ENCODE data around the gene ABTB2. TPM values are rescaled to one million over a fixed set of nuclear protein-coding genes. Genes with fewer than 3 reads are reported as not detected.
A peak's percentile ranks its signal among the peaks of the same experiment; 100 is the strongest.

The ABTB2 gene
- total RNA-seq, 4 donors from 2014 or later: 2.9 to 8.2 (median 6.6) TPM

DNA sequence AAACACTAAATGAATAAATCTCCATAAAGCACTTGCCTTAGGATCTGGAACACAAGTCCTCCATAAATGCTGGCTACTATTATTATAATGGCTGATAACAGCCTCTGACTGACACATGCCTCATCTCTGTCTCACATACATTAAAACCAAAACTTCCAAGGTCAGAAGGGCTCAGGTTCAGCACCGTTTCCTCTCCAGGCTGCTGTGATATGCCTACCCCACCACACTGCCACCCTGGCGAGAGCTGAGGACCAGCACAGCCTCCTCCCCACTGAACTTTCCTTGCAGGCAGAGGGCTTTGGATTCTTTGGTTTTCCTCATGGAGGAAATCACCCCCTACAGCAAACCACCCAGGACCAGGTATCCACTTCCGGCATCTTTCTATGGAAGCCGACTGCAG lies 112.8 kb downstream of the ABTB2 start:
- Histone ChIP-seq H3K36me3 (no peaks in the 10 kb centered on the region), H3K27ac (no peak overlapping the region), H3K9me3 (no peaks in the 10 kb centered on the region), H3K4me3 (no peak overlapping the region), H3K27me3 (no peaks in the 10 kb centered on the region), H3K4me1 (no peaks in the 10 kb centered on the region)
- TF ChIP-seq, protein P1, sequence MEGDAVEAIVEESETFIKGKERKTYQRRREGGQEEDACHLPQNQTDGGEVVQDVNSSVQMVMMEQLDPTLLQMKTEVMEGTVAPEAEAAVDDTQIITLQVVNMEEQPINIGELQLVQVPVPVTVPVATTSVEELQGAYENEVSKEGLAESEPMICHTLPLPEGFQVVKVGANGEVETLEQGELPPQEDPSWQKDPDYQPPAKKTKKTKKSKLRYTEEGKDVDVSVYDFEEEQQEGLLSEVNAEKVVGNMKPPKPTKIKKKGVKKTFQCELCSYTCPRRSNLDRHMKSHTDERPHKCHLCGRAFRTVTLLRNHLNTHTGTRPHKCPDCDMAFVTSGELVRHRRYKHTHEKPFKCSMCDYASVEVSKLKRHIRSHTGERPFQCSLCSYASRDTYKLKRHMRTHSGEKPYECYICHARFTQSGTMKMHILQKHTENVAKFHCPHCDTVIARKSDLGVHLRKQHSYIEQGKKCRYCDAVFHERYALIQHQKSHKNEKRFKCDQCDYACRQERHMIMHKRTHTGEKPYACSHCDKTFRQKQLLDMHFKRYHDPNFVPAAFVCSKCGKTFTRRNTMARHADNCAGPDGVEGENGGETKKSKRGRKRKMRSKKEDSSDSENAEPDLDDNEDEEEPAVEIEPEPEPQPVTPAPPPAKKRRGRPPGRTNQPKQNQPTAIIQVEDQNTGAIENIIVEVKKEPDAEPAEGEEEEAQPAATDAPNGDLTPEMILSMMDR (IDR thresholded peaks at IDR 0.05): no peak
- TF ChIP-seq POLR2A (IDR thresholded peaks at IDR 0.05): no peak
- intact Hi-C loops (cut with DNase I; ENCODE audit: low total_unique reads): no loop called here
- no peak for DNase-seq

DNA sequence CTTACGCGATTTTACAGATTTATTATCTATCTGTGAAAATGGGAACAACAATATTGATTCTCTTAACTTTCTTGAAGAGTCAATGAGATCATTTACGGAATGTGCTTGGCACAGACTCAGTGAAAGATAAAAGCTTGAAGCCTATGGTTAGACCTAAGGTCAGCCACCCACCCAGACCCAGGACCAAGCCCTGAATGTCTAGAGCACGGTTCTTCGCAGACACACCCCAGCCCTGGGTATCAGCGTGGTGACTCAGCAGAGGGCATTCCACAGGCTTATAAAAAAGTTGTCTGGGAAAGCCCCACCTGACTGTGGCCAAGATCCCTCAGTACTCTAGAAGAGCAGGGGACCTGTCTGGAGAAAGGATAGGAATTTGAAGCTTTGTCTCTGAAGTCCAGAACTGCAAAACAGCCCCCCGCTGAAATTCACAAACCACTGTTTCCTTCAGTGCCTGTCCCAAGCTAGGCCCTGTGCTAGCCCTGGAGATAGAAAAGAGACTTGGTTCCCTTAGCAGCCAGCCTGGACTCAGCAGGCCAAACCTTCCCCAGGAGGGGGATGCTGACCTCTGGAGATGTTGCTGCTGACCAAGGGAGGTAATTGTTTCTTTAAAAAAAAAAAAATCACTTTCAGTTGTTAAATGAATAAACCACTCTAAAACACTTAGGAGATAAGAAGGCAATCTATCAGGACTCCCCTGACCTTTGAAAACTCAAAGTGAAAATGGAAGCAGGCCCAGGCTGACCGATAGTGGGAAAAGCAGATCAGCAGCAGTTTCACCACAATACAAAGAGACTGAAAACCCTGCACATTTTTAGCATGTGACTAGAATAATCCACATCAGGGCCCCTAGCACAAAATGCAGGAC lies 114.0 kb downstream of the ABTB2 start:
- intact Hi-C loops (cut with DNase I; ENCODE audit: low total_unique reads): no loop called here
- H3K27ac ChIP-seq: peak overlapping the region; percentile 8 to 23

DNA sequence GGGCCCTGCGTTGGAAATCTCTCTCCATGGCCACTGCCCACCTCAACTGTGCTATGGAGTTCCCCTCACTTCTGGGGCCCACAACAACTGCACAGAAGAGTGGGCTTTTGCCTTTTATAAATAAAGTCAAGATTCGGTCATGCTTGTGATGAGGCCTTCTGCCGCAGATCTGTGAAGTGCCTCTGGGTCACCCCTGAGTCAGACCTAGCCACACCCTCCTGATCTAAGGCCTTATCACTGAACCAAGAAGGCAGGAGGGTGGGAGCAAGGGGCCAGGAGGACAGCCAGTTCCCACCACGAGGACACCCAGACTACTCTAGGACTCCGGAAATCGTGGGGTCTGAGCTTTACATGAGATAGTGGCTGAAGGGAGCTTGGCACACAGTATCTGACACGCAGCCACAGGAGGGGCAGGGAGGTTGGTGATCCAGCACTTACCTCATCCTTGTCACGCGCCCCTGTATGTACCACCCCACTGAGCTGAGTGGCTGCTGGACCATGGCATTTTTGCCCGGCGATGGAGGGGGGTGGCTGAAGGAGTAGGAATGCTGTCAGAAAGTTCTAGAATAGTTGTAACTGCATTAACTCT lies 115.7 kb downstream of the ABTB2 start:
- Histone ChIP-seq H3K4me1 (no peaks in the 10 kb centered on the region), H3K9me3 (no peaks in the 10 kb centered on the region), H3K27me3 (no peaks in the 10 kb centered on the region), H3K4me3 (no peak overlapping the region), H3K36me3 (no peaks in the 10 kb centered on the region), H3K27ac (no peak overlapping the region)
- no peak for DNase-seq
- no peak for TF ChIP-seq POLR2A (IDR thresholded peaks at IDR 0.05)
- TF ChIP-seq, protein P1 (IDR thresholded peaks at IDR 0.05): no peak
- intact Hi-C loops (cut with DNase I; ENCODE audit: low total_unique reads): no loop called here

More for the DNA sequence above, 114.0 kb downstream of the ABTB2 start:
- Histone ChIP-seq H3K27me3 (no peaks in the 10 kb centered on the region), H3K9me3 (no peaks in the 10 kb centered on the region), H3K4me3 (no peak overlapping the region), H3K36me3 (no peaks in the 10 kb centered on the region), H3K4me1 (no peaks in the 10 kb centered on the region)
- DNase-seq: no peak
- TF ChIP-seq, protein P1 (IDR thresholded peaks at IDR 0.05): no peak
- TF ChIP-seq POLR2A (IDR thresholded peaks at IDR 0.05): no peak

DNA sequence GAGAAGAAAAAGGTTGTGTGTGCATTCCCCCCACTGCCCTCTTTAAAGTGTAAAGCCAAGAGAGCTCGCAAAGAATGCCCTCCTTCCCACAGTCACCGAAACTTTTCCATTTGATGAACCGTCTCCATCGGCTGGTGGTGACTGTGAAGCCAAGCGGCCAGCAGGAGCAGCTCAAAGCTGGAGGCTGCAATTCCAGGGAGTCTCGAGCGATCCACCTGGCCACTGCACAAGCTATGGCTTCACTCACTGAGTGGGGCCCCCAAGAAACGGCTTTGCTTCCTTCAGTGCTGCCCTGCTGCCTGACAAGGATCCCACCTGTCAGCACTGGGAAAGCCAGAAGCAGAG lies 117.7 kb downstream of the ABTB2 start:
- Histone ChIP-seq H3K9me3 (no peaks in the 10 kb centered on the region), H3K27me3 (no peaks in the 10 kb centered on the region), H3K4me1 (no peaks in the 10 kb centered on the region), H3K27ac (no peak overlapping the region), H3K36me3 (no peaks in the 10 kb centered on the region), H3K4me3 (no peak overlapping the region)
- no peak for TF ChIP-seq POLR2A (IDR thresholded peaks at IDR 0.05)
- TF ChIP-seq, protein P1 (IDR thresholded peaks at IDR 0.05): no peak
- intact Hi-C loops (cut with DNase I; ENCODE audit: low total_unique reads): no loop called here
- DNase-seq: no peak

DNA sequence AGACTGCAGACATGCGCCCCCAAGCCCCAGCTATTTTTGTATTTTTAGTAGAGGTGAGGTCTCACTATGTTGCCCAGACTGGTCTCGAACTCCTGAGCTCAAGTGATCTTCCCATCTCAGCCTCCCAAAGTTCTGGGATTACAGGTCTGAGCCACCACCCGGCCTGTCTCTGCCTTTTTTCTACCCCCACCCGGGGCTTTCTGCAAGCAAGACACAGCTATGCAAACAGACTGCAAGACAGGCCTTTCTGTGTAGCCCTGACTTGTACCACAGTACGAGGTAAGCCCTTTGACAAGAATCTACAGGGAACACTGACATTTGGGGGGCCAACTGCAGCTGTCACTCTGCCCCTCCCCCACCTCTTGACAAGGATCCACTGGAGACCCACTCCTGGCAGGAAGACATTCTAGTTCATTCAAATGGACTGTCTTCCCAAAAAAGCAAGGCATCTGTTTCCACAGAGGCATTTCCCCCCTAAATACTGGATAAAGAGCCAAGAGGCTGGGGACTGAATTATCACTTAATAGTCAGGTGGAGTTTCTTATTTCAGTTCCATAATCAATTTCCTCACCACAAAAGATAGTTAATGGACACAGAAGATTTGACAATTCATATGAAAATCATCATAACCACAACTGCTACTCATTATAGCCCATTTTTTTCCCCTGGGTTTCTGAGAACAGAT lies 118.2 kb downstream of the ABTB2 start:
- intact Hi-C loops (cut with DNase I; ENCODE audit: low total_unique reads): no loop called here
- H3K9me3 ChIP-seq: no peaks in the 10 kb centered on the region
- H3K27ac ChIP-seq: no peak overlapping the region
- no peak for TF ChIP-seq POLR2A (IDR thresholded peaks at IDR 0.05)
- TF ChIP-seq, protein P1 (IDR thresholded peaks at IDR 0.05): no peak
- no peaks in the 10 kb centered on the region for H3K36me3 ChIP-seq
- no peak overlapping the region for H3K4me3 ChIP-seq
- no peaks in the 10 kb centered on the region for H3K4me1 ChIP-seq
- no peak for DNase-seq
- H3K27me3 ChIP-seq: no peaks in the 10 kb centered on the region
